ENCODE measurements around the gene TMEM187. TPM values are rescaled to one million over a fixed set of nuclear protein-coding genes. Genes with fewer than 3 reads are reported as not detected.
A peak's percentile ranks its signal among the peaks of the same experiment; 100 is the strongest.

TMEM187 gene
- total RNA-seq, 1 experiment from 2014 or later: 0.86 TPM

- no peak for DNase-seq (ENCODE audit: low read depth)
Observed at GRCh38 chrX:154000051-154000450, 27.5 kb downstream of the TMEM187 start.

GRCh38 chrX:154002215-154002719, 29.7 kb downstream of the TMEM187 start:
- DNase-seq (ENCODE audit: low read depth): peak; percentile 82

GRCh38 chrX:154004315-154004714, 31.8 kb downstream of the TMEM187 start:
- DNase-seq (ENCODE audit: low read depth): no peak

GRCh38 chrX:154006947-154007346, 34.4 kb downstream of the TMEM187 start:
- DNase-seq (ENCODE audit: low read depth): no peak

- no peak for DNase-seq (ENCODE audit: low read depth)
Observed at GRCh38 chrX:154008521-154008920, 36.0 kb downstream of the TMEM187 start.

GRCh38 chrX:154010330-154011087, 38.0 kb downstream of the TMEM187 start:
- no peak for DNase-seq (ENCODE audit: low read depth)

GRCh38 chrX:154011376-154012335, 39.1 kb downstream of the TMEM187 start:
- DNase-seq (ENCODE audit: low read depth): no peak

GRCh38 chrX:154012336-154012991, 39.9 kb downstream of the TMEM187 start:
- DNase-seq (ENCODE audit: low read depth): no peak

- DNase-seq (ENCODE audit: low read depth): no peak
Observed at GRCh38 chrX:154013001-154013421, 40.5 kb downstream of the TMEM187 start.

GRCh38 chrX:154013614-154014360, 41.2 kb downstream of the TMEM187 start:
- peak; percentile 24 for DNase-seq (ENCODE audit: low read depth)

GRCh38 chrX:154014429-154015380, 42.2 kb downstream of the TMEM187 start:
- DNase-seq (ENCODE audit: low read depth): no peak

- DNase-seq (ENCODE audit: low read depth): no peak
Observed at GRCh38 chrX:154015581-154016264, 43.2 kb downstream of the TMEM187 start.

GRCh38 chrX:154016366-154017076, 44.0 kb downstream of the TMEM187 start:
- DNase-seq (ENCODE audit: low read depth): no peak

- no peak for DNase-seq (ENCODE audit: low read depth)
Observed at GRCh38 chrX:154017766-154018517, 45.4 kb downstream of the TMEM187 start.

- no peak for DNase-seq (ENCODE audit: low read depth)
Observed at GRCh38 chrX:154018518-154019060, 46.0 kb downstream of the TMEM187 start.

GRCh38 chrX:154019061-154019621, 46.6 kb downstream of the TMEM187 start:
- no peak for DNase-seq (ENCODE audit: low read depth)

All from Daoy (cell line).